SK-N-MC (cell line): ENCODE measurements around the gene XAGE3.
"Not testable (repeated sequence)": the region's sequence is repeated elsewhere in the genome, so short reads cannot be mapped to it uniquely, and the experiment has no call there.

ENCODE experiments used
- DNase-seq: peaks from one replicate; pipeline ENCODE4 v3.0.0-alpha.2; 2011; ENCODE audit warnings: low read depth, low spot score
- H3K27ac ChIP-seq: fragments of 200-600 bp; sonication (generic); 2 replicates; pipeline ENCODE4 v1.5.1; 2016; ENCODE audit warnings: mixed run types
- H3K36me3 ChIP-seq: fragments of 200-600 bp; sonication (generic); 2 replicates; pipeline ENCODE4 v1.6.1; 2017; ENCODE audit warnings: antibody characterized with exemption, low read length, mixed read lengths; ENCODE audit not compliant: insufficient read depth
- H3K4me3 ChIP-seq: fragments of 200-600 bp; sonication (generic); 2 replicates; pipeline ENCODE4 v1.5.1; 2016
- H3K9ac ChIP-seq: fragments of 200-600 bp; sonication (generic); 2 replicates; pipeline ENCODE4 v1.8.0; 2017; ENCODE audit warnings: mixed run types, mixed read lengths; ENCODE audit not compliant: insufficient read length
- H3K9me3 ChIP-seq: fragments of 200-600 bp; sonication (generic); 2 replicates; pipeline ENCODE4 v1.6.1; 2017; ENCODE audit warnings: low read depth, mild to moderate bottlenecking, antibody characterized with exemption, low read length, moderate library complexity, mixed read lengths
- EZH2 ChIP-seq: fragments of 200-600 bp; sonication (generic); IDR thresholded peaks from one replicate; pipeline ENCODE4 v1.6.1; 2017; ENCODE audit warnings: antibody characterized with exemption
- FOXP2 ChIP-seq: optimal IDR thresholded peaks from 2 replicates; pipeline ENCODE3; 2011; ENCODE audit warnings: mild to moderate bottlenecking, moderate library complexity; ENCODE audit not compliant: insufficient read depth; ENCODE audit errors: extremely low read length, control extremely low read depth
- POLR2AphosphoS5 ChIP-seq: IDR thresholded peaks from 2 replicates; pipeline ENCODE4 v1.6.1; 2012; ENCODE audit warnings: mild to moderate bottlenecking, low read depth, low read length, borderline replicate concordance

Gene XAGE3

GRCh38 chrX:52875436-52875835 lies 7.6 kb upstream of the XAGE3 start:
- not testable (repeated sequence) for H3K27ac ChIP-seq, DNase-seq, H3K9ac ChIP-seq, H3K9me3 ChIP-seq, H3K36me3 ChIP-seq, H3K4me3 ChIP-seq

- TF ChIP-seq FOXP2 (no peak), POLR2AphosphoS5 (no peak), EZH2 (no peak)
- no peak for DNase-seq
- no peaks in the 10 kb centered on the region for H3K36me3 ChIP-seq
- H3K9me3 ChIP-seq: no peaks in the 10 kb centered on the region
- no peak overlapping the region for H3K27ac ChIP-seq
- no peak overlapping the region for H3K4me3 ChIP-seq
- H3K9ac ChIP-seq: no peak overlapping the region
Observed at GRCh38 chrX:52874661-52875060, 6.8 kb upstream of the XAGE3 start.

- H3K4me3 ChIP-seq, DNase-seq, H3K27ac ChIP-seq, H3K36me3 ChIP-seq, H3K9me3 ChIP-seq, H3K9ac ChIP-seq: not testable (repeated sequence)
Observed at GRCh38 chrX:52873825-52874224, 5.9 kb upstream of the XAGE3 start.

GRCh38 chrX:52870046-52870445 lies 2.2 kb upstream of the XAGE3 start:
- Histone ChIP-seq H3K36me3 (no peaks in the 10 kb centered on the region), H3K4me3 (no peak overlapping the region), H3K9ac (no peak overlapping the region), H3K27ac (no peak overlapping the region), H3K9me3 (no peaks in the 10 kb centered on the region)
- no peak for TF ChIP-seq POLR2AphosphoS5
- no peak for TF ChIP-seq EZH2
- TF ChIP-seq FOXP2: no peak
- DNase-seq: no peak

DNA sequence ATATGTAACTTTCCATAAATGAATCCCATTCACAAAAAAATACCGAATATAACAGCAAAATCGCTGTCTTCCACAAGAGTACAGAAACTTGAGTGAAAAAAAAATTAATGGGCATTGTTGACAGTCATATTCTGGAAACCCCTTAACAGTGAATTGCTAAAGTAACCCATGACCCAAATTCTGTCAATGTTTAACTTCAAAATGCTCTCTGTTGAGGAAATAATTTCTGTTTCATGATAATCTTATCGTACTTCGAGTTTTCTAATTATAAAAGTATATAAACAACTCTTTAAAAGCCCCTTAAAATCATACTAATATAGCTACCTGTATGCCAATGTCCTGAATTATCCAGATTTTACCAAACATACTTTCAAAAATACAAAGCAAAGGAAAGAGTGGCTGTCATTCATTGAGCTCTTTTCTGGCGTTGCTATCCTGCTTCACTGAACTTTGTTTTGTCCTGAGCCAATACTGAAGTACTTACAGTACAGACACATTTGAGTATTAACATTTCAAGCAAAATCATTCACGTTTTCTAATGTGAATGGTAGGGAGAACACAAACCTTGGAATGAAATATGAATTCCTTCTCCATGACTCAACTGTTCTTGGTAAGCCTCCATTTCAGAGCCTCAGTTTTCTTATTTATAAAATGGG lies 2.4 kb downstream of the XAGE3 start:
- H3K9me3 ChIP-seq: no peaks in the 10 kb centered on the region
- H3K4me3 ChIP-seq: no peak overlapping the region

DNA sequence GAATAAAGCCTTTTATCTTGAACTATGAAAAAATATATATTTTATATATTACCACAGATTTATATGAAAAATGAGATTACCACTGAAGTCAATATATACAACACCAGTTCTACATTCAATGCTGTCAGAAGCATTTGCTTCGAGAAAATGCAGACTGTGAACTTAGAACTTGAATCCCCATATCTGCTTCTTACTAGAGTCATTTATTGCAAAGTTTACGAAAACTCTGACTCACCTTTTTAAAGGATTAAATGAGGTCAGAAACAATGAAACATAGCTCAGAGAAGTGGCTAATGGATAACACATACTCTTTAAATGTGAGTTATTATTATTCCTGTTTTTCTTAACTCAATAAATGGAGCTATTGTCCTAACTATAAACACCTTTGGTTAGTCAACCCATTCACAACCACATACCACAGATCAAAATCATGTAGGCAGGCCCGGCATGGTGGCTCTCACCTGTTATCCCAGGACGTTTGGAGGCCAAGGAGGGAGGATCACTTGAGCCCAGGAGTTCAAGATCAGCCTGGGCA lies 10.8 kb downstream of the XAGE3 start:
- DNase-seq, H3K36me3 ChIP-seq, H3K4me3 ChIP-seq, H3K9me3 ChIP-seq, H3K27ac ChIP-seq, H3K9ac ChIP-seq: not testable (repeated sequence)

More for the DNA sequence above, 2.4 kb downstream of the XAGE3 start:
- H3K9ac ChIP-seq: no peak overlapping the region
- H3K27ac ChIP-seq: no peak overlapping the region
- no peak for DNase-seq
- H3K36me3 ChIP-seq: no peaks in the 10 kb centered on the region
- TF ChIP-seq FOXP2 (no peak), POLR2AphosphoS5 (no peak), EZH2 (no peak)

DNA sequence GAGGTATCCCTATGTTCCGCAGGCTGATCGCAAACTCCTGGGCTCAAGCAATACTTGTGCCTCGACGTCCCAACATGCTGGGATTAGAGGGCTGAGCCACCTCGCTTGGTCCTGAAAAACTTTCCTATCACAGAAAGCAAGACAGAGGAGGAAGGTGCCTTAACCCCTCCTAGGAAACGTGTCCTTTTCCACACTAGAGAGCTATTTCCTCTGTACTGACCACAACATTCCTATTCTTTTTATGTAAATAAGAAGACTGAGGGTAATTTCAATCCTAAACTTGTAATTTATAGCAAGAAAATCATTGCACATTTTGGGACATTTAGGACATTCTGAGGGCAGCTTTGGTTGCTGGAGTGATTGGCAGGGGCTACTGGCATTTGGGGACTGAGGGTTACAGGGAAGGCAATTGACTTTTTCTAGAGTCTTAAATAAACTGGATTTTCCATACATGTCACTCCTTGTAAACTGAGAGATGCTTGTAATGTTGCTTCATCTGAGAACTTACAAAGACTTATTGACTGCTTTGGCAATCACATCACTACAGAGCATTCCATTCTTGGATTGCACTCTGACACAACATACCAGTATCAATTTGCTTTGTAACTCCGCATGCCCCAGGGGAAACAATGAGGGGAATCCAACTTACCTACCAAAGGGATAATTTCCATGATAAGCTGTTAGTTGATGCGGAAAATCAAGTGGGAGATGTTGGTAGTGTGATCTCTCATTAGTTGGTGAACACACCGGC lies 15.6 kb downstream of the XAGE3 start:
- Histone ChIP-seq H3K27ac (no peak overlapping the region), H3K9ac (no peak overlapping the region), H3K9me3 (no peaks in the 10 kb centered on the region), H3K4me3 (no peak overlapping the region), H3K36me3 (no peaks in the 10 kb centered on the region)
- no peak for DNase-seq
- TF ChIP-seq POLR2AphosphoS5: no peak
- no peak for TF ChIP-seq FOXP2
- TF ChIP-seq EZH2: no peak

- H3K9ac ChIP-seq, H3K36me3 ChIP-seq, DNase-seq: not testable (repeated sequence)
Observed at GRCh38 chrX:52843619-52844018, 24.3 kb downstream of the XAGE3 start.

GRCh38 chrX:52839137-52839536 lies 28.7 kb downstream of the XAGE3 start:
- DNase-seq: no peak
- TF ChIP-seq EZH2: no peak
- no peak for TF ChIP-seq POLR2AphosphoS5
- no peak for TF ChIP-seq FOXP2

More at GRCh38 chrX:52843619-52844018, 24.3 kb downstream of the XAGE3 start:
- not testable (repeated sequence) for H3K4me3 ChIP-seq, H3K27ac ChIP-seq, H3K9me3 ChIP-seq

More at GRCh38 chrX:52839137-52839536, 28.7 kb downstream of the XAGE3 start:
- no peak overlapping the region for H3K9ac ChIP-seq
- no peaks in the 10 kb centered on the region for H3K9me3 ChIP-seq
- no peaks in the 10 kb centered on the region for H3K36me3 ChIP-seq
- H3K27ac ChIP-seq: no peak overlapping the region
- no peak overlapping the region for H3K4me3 ChIP-seq
